Ramos (cell line): Measurements from ENCODE around the gene C2orf74.
"Not testable (repeated sequence)": the region's sequence is repeated elsewhere in the genome, so short reads cannot be mapped to it uniquely, and the experiment has no call there.

ENCODE experiments used
- in situ Hi-C: fragments of 300-500 bp; cut with MboI; formaldehyde crosslinking; loops from one replicate; pipeline ENCODE4 v1.14.3; 2022; ENCODE audit warnings: low sequenced_read_pairs; ENCODE audit not compliant: unreplicated experiment

The C2orf74 gene

DNA sequence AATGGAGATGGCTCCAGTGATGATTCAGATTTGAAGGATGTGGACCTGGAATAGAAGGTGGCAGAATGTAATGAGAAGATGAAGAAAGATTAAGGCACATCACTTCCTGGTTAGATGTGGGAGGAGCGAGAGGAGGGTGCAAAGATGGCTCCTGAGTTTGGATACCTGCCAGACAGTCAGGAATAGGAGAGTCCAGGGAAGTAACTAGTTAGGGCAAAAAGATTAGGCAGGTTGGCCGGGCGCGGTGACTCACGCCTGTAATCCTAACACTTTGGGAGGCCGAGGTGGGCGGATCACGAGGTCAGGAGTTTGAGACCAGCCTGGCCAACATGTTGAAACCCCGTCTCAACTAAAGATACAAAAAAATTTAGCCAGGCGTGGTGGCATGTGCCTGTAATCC is 5.6 kb downstream of the C2orf74 start:
- in situ Hi-C loops = no loop called here

DNA sequence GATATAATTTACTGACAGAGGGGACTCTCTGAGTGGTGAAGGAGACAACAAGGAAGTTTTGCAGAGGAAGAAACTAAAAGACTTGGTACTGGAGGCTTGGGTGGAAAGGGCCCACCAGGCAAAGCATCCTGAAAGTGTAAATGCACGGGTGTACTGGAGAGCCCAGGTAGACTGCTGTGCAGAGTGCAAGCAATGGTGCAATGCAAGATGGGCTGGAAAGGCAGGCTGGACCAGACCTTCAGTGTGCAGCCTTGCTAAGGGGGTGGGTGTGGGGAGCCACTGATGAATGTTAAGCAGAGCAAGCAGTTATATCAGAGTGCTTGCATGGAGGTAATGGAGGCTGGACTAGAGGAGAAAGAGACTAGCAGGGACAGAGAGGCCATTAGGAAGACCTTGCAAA is 10.7 kb downstream of the C2orf74 start:
- in situ Hi-C loops = no loop called here

- in situ Hi-C loops = no loop called here
These were observed 11.1 kb downstream of the C2orf74 start for GRCh38 chr2:61173116-61173515.

DNA sequence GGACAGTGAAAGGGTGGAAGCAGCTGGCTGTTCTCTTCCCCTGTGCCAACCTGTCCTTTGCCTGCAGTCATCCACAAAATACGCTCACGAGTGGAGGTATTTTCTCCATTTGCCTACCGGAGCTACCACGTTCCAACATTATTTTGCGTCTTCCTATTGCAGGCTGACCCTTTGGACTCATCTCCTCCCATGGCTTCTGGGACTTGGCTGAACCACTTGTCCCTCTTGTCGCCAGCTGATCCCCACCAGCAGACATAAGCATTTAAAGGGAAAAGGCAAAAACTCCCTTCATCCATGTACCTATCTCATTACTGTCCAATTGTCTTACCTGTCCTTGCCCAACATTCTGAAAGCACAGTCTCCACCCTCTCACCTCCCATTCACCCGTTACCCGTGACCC is 13.0 kb downstream of the C2orf74 start:
- in situ Hi-C loops = no loop called here

- in situ Hi-C loops = no loop called here
These were observed 15.1 kb downstream of the C2orf74 start for GRCh38 chr2:61176755-61177726.

DNA sequence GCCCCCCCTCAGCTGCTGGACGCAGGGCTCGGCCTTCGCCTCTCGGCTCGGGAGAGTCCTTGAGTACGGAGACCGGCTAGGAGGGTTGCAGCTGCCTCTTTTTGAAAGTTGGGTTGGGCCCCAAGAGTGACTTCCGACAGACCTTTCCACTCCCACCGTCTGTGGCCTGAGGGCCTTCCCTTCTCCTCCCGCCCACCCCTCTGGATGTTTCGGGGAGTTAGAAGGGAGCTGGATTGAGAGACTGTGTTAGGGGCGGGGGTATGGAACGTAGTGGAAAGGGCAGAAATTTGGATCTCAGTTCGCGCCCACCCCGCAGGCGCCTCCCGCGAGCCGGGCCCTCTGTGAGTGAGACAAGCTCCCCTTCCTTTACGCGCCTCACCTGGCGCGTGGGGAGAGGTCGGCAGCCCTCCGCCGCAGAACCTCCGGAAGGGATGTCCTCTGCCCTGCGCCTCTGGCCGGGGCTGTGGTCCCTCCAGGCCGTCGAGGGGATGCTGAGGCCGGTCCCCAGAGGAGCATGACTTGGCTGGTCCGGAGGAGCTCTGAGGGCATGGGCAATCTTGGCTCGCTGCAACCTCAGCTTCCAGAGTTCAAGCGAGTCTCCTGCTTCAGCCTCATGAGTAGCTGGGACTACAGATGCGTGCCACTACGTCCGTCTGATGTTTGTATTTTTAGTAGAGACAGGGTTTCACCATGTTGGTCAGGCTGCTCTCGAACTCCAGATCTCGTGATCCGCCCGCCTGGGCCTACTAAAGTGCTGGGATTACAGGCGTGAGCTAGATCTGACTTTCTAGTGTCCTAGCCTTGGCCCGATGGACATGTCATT is 15.9 kb downstream of the C2orf74 start:
- in situ Hi-C loops = no loop called here

DNA sequence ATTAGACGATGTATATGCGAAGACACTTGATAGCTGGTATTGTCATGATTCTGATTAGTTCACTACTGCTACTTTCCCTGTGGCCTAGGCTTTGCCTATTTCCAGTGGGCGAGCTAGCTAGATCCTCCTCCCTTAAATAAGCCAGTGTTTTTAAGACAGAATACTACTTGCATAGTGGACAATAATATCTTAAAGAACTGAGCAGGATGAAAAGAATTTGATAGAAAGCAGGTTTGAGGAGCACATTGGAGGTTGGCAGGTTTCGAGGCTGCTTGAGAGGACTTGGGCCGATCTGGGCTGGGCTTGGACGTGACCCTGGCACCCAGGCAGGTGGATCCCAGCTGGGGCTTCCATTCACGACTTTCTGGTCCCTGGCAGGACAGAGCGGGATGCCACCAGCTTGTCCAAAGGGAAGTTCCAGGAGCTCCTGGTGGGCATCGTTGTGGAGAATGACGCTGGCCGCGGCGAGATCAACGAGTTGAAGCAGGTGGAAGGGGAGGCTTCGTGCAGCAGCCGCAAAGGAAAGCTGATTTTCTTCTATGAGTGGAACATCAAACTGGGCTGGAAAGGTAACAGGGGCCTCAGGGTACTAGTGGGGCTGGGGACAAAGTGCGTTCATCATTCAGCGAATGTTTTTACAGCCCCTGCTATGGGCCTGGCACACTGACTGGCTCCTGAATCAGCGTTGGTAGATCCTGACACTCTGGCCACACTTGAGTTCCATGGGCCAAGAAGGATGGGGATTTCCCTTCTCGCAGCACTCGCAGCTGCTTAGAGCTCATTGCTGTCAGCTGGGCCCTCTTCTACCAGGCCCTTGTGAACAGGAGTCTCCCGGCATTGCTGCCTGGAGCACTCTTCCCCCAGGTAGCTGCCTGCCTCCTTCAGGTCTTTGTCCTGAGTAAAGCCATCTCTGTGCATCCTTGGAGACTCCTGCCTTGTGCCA is 16.9 kb downstream of the C2orf74 start:
- in situ Hi-C loops = no loop called here

GRCh38 chr2:61179701-61180639 is 18.0 kb downstream of the C2orf74 start:
- in situ Hi-C loops = no loop called here

- in situ Hi-C loops = no loop called here
These were observed 18.7 kb downstream of the C2orf74 start for GRCh38 chr2:61180686-61181085.

DNA sequence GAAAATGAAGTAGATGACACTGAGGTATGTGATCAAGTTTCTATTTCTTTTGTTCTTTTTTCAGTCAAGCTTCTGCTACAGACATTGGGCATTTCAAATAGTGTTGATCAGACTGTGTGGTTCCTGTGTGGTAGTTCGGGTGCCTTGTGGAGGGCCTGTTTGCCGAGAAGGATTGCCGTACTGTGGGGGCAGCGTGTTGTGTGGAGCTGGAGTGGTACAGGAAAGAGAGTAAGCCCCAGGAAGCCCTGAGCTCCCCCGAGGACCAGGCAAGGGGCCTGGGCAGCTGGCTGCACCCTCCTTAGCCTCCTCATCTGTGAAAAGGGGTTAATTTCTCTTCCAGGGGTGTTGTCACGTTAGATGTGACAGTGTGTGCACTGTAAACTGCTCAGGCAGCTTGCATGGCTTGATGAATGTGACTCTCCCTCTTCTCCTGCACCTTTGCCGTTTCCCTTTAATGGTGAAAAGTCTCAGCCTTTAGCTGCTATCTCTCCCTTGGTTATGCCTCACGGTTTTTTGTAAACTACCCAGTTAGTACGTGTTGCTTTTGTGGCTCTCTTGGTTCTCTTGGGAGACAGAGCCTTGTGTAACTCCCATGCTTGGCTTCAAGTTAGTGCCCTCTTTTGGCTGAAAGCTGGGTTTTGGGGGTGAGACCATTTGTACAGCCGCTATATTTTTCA is 19.5 kb downstream of the C2orf74 start:
- in situ Hi-C loops = no loop called here

- in situ Hi-C loops = no loop called here
These were observed 20.0 kb downstream of the C2orf74 start for GRCh38 chr2:61182059-61182383.

GRCh38 chr2:61183795-61184194 is 21.8 kb downstream of the C2orf74 start:
- in situ Hi-C loops = no loop called here

DNA sequence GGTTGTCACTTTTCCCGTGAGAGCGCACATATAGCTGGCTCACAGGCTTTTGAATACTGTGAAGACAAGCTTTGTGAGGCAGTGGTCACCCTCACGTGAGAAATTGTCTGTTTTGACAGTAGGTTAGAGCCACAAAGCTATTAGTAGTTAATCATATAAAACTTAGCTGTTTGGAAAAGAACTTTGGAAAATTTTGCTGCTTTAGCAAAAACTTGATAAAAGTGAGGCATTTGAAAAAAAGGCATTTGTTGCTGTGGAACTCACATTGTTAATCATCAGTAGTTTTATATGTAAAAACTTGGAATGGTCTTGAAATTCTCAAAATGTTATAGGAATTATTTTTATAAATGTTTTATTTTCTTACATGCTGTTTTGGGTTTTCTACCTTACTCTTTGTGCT is 22.3 kb downstream of the C2orf74 start:
- in situ Hi-C loops = no loop called here

- in situ Hi-C loops = no loop called here
These were observed 23.3 kb downstream of the C2orf74 start for GRCh38 chr2:61185231-61185728.

GRCh38 chr2:61187085-61187484 is 25.1 kb downstream of the C2orf74 start:
- in situ Hi-C loops = no loop called here

DNA sequence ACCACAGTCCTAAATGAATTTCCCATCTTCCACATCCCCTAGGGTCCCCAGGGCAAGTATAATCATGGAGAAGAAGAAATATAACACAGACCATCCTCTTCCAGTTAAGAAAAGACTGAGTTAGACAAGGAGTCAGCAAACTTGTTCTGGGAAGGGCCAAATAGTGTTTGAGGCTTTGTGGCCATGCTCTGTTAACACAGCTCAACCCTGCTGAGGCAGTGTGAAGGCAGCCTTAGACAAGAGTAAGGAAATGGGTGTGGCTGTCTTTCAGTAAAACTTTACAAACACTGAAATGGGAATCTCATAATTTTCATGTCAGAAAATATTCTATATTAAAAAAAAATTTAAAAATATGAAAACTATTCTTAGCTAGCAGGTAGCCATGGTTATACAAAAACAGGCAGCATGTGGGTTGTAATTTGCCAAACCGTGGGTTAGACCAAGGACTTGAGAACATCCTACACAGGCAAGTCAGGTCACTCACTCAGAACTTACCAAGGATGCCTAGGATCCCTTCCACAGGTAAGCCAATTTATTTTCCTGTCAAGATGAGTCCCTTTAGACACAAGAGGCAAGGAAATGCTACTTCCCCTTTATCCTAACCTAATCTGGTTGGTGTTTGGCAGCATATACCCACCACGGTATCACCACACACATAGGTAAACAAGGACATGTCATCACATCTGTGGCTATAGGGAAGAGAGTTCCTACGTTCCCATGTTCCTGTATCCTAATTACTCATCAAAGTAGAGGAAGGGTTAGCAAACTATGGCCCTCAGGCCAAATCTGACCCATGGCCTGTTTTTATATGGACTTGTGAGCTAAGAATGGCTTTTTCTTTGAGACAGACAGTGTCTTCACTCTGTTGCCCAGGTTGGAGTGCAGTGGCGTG is 31.9 kb downstream of the C2orf74 start:
- in situ Hi-C loops = no loop called here

DNA sequence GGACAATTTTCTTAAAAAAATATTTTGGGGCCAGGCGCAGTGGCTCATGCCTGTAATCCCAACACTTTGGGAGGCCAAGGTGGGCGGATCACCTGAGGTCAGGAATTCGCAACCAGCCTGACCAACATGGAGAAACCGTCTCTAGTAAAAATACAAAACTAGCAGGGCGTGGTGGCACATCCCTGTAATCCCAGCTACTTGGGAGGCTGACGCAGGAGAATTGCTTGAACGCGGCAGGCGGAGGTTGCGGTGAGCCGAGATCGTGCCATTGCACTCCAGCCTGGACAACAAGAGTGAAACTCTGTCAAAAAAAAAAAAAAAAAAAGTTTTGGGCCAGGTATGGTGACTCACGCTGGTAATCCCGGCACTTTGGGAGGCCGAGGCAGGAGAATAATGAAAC is 32.7 kb downstream of the C2orf74 start:
- in situ Hi-C loops = not testable (repeated sequence)

- in situ Hi-C loops = no loop called here
These were observed 34.7 kb downstream of the C2orf74 start for GRCh38 chr2:61196671-61197070.
